Measurements from ENCODE around the gene RASA3.
"Not testable (repeated sequence)": the region's sequence is repeated elsewhere in the genome, so short reads cannot be mapped to it uniquely, and the experiment has no call there.

RASA3 gene

DNA sequence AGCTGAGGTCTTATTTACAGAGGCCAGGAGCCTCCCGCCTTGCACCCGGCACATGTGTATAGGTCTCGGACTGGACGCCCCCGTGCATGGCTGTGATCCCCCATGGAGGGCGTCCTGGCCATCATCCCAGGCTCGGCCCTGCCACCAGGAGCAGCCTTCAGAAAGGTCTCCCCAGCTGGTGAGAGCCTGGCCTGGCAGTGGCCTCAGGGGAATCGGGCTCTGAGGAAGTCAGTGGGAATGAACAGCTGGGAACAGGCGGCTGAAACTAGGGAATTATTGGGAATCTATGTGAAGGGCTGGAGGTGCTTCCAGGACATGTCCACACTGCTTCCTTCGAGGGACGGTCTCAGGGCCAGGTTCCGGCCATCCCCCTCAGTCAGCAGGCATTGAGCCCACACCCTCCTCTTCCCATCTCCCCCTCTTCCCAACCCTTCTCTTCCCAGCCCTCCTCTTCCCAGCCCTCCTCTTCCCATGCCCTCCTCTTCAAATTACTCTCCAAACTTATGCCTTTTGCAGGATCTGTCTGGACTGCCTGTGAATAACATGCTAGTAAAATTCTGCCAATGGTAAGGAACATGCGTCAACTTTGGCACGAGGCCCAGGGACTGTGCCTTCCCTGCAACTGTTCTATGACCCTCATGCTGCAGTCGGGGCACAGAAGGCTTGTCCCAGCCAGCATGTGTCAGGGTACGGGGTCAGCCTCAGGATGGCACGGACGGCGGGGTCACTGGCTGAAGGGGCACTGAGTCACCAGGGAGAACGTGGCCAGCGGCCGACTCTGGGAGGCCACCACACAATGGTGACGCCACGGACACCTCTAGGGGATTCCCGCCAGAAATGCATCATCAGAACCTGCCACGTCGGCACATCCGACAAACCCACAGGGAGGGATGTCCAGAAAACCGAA, 134.3 kb downstream of the RASA3 start:
- FAIRE-seq (no peak), DNase-seq (ENCODE audit: insufficient read length, low spot score) (no peak)

DNA sequence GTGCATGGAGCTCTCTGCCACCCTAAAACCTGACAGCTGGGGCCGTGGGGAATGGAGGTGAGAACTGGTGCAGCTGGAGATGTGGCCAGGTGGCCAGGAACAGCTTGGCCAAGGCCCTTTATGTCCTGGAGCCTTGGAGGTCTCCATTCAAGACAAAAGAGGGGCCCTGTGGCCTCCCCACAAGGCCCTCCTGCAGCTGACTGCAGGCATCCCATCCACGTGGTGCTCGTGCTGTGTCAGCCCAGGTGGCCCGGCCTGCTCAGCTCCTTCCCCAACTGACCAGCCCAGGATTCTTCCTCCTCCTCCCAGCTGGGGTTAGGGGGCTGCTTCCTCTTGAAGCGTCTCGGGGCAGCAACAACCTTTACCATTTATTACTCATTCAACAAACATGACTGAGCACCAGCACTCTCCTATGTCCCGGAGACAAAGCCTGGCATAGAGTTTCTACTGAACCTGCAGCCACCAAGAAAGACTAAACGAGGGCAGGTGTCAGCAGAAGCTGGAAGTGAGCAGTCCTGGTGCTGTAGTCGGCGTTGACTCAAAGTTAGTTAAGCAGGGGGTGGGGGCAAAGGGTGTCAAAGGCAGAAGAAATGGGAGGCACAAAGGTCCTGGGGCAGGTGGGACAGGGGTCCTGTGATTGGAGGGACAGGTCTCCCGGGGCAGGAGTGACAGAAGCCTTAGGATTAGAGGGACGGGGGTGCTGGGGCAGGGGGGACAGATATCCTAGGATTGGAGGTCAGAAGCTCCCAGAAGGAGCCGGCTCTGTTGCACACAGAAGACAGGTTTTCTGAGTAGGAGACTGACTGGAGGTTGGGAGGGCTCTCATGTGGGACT, 135.3 kb downstream of the RASA3 start:
- FAIRE-seq = no peak
- DNase-seq (ENCODE audit: insufficient read length, low spot score) = no peak

DNA sequence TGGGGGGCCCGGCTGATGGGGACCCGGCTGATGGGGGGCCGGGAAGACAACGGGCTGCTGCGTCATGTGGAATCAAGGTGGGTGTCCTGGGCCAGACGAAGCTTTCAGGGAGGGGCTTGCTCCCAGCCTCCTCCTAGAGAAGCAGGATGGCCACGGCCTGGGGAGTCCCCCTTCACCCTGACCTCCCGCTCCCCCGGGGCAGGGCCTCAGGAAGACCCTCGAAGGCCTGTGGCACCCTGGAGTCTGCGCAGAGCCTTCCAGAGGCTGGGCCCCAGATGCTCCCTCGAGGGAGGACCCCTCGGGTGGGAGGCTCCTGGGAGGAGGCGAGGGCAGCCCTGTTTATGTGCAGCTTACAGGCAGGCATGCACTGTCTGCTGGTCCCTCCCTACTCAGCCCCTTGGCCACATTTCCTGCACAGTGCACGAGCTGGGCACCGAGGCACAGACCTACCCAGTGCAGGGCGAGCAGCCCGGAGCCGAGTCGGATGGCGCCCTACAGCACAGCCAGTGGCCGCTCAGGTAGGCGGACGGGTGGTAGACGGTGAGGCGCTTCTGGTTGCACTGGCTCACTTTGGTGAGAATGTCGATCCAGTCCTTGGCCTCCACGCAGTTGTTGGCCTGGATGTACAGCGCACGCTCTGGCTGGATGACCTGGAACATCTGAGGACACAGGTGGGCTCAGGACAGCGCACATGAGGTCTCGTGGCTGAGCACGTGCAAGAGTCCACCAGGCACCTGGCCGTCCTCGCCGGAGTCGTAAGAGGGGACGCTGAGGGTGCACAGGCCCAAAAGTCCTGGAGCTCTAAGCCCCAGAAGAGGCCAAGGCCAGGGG, 136.1 kb downstream of the RASA3 start:
- no peak for DNase-seq (ENCODE audit: insufficient read length, low spot score)
- FAIRE-seq = no peak

DNA sequence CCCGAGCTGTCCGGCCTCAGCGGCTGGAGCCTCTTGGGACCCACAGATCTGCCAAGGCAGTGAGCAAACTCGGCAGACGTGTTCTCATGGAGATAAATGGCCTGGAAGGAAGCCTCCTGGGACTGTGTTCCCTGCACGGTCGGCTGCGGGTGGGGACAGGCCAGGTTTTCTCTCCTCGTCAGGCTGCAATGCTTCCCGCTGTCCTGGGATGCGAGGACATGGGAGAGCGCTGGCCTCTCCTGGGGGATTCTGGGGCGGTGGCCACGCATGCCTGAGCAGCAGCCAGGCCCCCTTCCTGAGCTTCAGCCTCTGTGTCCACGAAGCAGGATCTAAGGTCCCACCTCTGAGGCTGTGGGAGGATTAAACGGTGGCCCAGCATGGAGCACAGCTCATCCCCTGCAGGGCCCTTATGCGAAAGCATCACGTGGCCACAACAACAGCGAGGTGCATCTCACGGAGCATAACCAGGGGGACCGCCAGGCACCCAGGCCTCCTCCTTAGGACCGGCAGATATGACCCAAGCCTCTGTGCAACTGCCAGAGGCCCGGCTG, 137.3 kb downstream of the RASA3 start:
- no peak for FAIRE-seq

DNA sequence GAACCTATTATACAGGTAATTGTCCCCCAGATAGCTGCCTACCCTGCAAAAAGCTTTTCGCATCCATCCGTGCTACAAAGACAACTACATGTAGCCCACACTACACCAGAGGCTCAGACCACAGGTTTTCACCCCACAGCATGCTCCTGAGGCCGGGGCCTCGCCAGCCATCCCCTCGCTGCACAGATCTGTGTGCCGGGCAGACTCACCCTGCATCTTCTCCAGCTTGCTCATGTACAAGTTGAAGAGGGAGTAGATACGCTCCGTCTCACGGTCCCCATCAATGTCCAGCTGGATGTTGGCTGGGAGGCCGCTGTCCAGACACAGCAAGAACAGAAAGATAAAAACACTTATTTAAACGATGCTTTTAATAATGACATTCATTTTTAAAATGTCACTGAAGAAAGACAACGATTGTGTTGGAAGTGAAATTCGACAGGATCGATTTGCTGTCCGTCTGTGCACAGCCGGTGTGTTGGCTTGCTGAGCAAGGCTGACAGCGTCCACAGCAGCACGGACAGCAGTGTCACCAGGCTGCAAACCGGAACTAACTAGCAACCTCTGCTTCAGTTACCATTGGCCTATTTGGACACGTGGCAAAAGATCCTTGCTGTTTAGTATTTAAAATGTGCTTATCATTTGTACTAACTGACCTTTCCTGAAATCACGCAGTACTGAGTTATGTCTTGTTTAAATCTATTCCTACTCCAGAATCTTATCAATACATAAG, 140.0 kb downstream of the RASA3 start:
- FAIRE-seq (no peak), DNase-seq (ENCODE audit: insufficient read length, low spot score) (no peak)

More for the DNA sequence above, 137.3 kb downstream of the RASA3 start:
- no peak for DNase-seq (ENCODE audit: insufficient read length, low spot score)

DNA sequence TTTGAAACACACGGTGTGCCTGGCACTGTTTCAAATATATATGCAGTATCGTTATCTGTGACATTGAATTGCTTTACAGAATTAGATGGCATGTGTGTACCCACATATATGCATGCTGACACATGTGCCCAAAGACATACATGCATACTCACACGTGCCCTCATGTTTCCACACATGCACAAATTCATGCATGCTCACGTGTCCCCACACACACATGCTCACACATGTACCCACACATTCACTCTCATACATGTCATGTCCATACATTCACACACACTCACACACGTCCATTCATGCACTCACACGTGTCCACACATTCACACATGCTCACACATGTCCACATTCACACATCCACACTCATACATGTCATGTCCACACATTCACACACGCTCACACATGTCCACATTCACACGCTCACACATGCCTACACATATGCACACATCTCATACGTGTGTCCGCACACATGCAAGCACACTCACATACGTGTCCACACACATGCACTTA, 140.7 kb downstream of the RASA3 start:
- FAIRE-seq (peak; percentile 63), DNase-seq (ENCODE audit: insufficient read length, low spot score) (no peak)

DNA sequence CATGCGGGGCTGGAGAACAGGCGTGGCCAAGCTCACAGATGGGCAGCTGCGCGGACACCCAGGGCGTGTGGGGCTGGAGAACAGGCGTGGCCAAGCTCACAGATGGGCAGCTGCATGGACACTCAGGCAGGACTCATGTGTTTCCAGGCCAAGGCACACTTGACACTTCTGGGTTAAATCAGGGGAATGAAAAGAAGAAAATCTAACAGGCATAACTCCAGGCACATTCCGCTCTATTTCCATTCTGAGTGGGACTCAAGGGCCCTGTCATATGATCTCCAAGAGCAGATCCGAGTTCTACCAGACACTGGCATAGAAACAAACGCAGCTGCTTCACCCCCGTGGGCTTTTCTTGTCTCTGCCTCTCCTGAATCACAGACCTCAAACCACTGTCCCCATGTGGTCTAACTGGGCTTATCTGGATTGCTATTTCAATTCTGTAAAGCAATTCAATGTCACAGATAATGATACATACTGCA, 141.2 kb downstream of the RASA3 start:
- FAIRE-seq = no peak
- DNase-seq (ENCODE audit: insufficient read length, low spot score) = no peak

DNA sequence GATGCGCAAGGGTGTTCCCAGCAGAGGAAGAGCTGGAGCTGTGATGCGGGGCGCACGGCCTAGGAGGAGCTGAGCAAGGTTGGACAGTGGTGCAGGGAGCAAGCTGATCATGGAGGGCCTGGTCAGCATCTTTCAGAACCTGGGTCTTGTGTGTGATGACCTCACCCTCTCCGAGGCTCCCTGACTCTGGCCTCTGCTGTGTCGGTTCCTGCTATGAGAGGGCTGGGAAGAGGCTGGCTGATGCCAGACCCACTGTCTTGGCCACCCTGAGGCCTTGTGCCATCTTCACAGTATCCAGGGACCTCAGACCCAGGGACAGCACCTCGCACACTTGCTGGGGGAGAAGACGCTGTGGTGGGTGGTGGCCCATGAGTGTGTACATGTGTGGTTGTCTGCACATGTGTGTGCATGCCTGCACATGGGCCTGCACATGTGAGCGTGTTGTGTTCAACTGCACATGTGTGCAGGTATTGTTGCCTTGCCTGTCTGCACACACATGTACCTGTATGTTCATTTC, 142.0 kb downstream of the RASA3 start:
- no peak for FAIRE-seq
- DNase-seq (ENCODE audit: insufficient read length, low spot score) = no peak

DNA sequence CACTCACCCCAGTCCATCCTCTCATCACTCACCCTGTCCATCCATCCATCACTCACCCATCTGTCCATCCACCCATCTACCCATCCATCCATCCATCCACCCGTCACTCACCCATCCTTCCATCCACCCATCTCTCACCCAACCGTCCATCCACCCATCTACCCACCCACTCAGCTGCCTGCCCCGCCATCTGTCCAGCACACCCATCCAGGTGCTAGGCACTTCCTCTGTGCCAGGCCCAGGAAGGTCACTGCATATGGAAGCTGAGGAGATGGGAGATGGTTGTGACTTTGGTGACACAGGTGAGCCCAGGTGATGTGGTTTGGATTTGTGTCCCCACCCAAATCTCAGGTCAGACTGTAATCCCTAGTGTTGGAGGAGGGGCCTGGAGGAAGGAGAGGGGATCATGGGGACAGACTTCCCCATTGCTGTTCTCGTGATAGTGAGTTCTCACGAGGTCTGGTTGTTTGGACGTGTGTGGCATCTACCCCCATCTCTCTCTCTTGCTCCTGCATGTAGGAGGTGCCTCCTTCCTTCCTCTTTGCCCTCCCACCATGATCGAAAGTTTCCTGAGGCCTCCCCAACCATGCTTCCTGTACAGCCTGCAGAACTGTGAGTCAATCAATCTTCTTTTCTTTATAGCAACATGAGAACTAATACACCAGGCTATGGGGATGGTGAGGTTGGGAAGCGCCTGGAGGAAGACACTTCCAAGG, 142.7 kb downstream of the RASA3 start:
- FAIRE-seq = no peak

DNA sequence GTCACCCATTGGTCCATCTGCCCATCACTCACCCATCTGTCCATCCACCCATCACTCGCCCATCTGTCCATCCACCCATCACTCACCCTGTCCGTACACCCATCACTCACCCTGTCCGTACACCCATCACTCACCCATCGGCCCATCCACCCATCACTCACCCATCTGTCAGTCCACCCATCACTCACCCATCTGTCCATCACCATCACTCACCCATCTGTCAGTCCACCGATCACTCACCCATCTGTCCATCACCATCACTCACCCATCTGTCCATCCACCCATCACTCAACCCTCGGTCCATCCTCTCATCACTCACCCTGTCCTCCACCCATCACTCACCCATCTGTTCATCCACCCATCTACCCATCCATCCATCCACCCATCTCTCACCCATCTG, 143.6 kb downstream of the RASA3 start:
- not testable (repeated sequence) for FAIRE-seq; DNase-seq (ENCODE audit: insufficient read length, low spot score)

More for the DNA sequence above, 142.7 kb downstream of the RASA3 start:
- DNase-seq (ENCODE audit: insufficient read length, low spot score) = no peak

DNA sequence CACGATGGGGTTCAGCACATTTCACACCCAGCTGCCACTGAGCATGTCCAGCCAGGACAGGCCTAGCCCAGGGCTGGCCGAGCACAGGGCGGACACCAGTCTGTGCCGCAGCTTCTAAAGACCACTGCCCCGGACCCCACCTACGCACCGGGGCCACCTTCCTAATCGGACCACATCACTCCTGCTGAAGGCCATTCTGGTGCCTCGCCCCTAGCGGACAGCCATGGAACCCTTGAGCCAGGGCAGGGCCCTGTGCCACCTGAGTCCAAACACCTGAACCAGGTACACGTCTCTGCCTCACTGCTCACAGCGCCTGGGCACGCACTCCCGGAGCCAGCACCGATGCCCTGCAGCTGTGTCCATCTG, 150.1 kb downstream of the RASA3 start:
- no peak for FAIRE-seq
- no peak for DNase-seq (ENCODE audit: insufficient read length, low spot score)

DNA sequence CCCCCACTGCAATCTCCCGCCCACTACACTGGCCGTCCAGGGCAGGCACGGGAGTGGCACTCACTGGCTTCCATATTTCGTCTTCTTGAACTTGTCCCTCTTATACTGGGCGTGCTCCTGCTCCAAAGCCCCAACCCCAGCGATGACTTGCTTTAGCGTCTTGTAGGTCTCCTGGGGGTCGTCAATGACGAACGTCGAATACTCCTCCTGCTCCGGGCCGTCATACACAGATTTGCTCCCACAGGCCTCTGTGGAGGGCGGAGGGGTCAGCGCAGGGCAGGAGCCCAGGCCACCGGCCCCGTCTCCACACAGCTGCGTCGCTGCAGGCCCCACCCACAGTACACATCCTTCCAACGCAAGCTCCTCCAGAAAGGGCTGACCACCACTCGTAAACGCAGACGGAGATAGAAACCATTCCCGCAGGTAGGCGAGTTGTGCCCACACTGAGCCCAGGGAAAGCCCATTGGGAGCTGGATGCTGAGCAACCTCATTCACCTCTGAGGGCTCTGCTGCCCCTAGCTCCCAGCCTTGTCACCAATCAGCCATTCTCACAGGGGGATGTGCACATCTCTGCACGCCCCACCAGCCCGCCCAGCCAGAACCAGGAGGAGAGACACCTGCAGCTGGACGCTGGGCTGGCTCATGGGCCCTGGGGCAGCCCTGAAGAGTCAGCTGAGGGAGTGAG, 150.7 kb downstream of the RASA3 start:
- FAIRE-seq (no peak), DNase-seq (ENCODE audit: insufficient read length, low spot score) (no peak)

DNA sequence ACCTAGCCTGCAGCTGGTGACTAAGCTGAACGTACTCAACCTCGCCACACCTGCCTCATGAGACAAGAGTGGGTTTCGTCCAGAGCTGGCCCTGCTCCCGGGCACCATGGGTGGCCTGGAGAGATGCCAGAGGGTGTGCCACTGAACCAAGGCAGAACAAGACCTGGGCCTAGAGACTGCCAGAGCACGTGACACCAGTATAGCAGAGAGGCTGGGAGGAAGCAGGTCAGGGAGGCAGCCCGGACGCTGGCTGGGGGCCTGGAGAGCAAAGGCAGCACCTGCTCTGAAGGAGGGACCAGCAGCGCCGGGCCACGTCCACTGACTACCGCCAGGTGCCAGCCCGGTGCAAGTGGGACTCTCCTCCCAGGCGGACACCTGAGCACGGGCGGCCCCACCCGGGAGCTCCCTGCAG, 151.2 kb downstream of the RASA3 start:
- no peak for FAIRE-seq
- DNase-seq (ENCODE audit: insufficient read length, low spot score) = no peak

DNA sequence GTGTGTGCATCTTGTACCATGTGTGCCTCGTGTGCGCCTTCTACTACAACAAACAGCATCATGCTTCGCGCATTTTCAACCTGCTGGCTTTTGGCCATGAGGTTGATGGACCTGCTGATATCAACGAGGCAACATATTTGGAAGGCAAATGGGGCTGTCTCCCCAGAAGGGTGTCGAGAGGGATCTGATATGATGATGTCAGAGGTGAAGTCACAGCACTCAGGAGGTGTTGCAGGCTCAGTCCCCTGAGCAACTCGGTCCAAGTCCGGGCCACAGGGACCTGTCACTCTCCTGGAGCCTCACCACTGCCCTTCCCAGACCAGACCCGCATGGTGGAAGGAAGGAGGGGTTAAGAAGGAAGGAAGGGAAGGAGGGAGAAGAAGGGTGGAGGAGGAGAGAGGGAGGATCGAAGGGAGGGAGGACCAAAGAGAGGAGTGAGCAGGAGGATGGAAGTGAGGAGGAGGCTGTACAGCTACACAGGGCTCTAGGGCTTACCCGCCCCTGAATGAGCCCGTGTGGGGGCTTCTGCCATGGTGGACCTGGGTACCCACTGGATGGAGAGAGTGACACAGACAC, 151.8 kb downstream of the RASA3 start:
- no peak for DNase-seq (ENCODE audit: insufficient read length, low spot score)
- no peak for FAIRE-seq

DNA sequence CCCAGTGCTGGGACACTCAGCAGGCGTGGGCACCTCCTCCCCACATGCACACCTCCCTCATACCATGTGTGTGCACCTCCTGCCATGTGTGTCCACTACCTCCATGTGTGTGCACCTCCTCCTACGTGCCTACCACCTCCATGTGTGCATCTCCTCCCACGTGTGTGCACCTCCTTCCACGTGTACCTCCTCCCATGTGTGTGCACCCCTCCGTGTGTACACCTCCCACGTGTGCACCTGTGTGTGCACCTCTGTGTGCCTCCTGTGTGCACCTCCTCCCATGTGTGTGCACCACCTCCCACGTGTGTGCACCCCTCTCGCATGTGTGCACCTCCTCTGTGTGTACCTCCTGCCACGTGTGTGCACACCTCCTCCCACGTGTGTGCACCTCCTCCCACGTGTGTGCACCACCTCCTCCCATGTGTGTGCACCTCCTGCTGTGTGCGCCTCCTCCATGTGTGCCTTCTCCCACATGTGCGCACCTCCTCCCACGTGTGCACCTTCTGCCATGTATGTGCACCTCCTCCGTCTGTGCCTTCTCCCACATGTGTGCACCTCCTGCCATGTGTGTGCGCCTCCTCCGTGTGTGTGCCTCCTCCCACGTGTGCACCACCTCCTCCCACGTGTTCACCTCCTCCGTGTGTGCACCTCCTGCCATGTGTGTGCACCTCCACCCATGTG, 152.5 kb downstream of the RASA3 start:
- DNase-seq (ENCODE audit: insufficient read length, low spot score) = no peak
- no peak for FAIRE-seq

DNA sequence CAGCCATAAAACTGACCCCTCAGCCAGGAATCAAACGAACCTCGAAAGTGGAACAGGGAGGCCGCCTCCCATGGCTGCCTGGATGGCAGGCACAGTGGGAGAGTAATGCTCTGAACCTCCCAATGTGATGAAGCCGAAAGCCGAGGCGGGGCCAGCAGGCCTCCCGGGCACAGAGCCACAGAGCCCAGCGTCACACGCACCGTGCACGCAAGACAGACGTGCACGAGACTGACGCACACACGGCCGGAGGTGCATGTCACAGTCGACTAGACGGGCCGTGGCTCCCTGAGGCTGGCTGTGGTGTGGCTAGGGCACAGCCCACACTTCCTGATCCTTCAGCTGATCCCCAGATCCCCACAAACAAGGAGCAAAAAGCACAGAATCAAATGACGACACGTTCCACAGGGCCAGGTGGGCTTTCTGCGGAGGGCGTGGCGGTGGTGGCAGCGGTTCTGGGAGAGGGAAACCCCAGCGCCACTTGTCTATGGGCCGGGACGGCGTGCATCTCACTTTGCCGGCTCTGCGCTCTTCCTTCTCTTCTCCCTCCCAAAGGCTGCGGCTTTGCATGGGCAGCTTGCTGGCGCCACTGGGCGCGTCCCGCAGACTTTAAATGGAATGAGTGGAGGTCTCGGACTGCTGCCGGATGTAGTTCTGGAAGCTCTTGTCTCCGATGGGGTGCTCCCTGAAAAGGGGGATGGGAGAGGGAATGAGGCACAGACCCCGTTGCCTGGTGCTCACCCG, 153.5 kb downstream of the RASA3 start:
- DNase-seq (ENCODE audit: insufficient read length, low spot score) = no peak
- no peak for FAIRE-seq

DNA sequence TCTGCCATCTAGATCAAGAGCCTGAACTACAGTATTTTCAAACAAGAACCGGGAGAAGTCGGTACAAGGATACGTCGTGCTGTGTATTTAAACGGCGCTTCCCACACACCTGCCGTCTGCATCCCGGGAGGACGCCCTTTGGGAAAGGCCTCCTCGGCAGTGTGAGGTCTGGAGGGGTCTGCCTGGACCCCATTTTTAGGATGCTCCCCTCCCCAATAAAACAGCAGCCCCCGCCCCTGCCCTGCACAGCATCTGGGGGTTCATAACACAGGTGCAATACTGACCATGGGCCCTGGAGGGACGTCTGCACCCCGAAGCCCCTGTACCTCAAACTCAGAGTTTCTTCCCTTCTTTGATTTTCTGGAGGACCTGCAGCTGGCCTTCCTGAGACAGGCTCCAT, 154.4 kb downstream of the RASA3 start:
- no peak for DNase-seq (ENCODE audit: insufficient read length, low spot score)

More for the DNA sequence above, 154.4 kb downstream of the RASA3 start:
- FAIRE-seq = no peak

Measured in HTR-8/SVneo (cell line).